Measurements from ENCODE around the gene SESN3. TPM values are rescaled to one million over a fixed set of nuclear protein-coding genes. Genes with fewer than 3 reads are reported as not detected.

SESN3 gene
- total RNA-seq, 1 experiment from 2014 or later, result 34.9 TPM

DNA sequence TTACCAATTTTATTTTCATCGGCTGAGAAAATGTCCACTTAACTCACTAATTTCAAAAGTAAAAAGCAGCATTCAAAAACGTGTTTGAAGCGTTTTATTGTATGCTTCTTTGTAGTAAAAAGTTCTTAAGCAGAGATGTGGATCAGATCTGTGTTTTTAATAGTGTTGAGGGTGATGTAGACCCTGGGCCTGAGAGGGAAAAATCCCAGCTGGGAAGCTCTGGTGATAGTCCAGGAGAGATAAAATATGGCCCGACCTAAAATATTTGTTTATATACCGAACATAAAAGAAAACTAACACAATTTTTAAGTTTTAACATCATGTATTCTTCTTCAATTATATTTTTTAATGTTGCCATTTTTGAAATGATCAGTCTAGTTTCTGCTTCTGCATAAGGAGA lies 35.2 kb downstream of the SESN3 start (continued):
- TF ChIP-seq, protein P1, sequence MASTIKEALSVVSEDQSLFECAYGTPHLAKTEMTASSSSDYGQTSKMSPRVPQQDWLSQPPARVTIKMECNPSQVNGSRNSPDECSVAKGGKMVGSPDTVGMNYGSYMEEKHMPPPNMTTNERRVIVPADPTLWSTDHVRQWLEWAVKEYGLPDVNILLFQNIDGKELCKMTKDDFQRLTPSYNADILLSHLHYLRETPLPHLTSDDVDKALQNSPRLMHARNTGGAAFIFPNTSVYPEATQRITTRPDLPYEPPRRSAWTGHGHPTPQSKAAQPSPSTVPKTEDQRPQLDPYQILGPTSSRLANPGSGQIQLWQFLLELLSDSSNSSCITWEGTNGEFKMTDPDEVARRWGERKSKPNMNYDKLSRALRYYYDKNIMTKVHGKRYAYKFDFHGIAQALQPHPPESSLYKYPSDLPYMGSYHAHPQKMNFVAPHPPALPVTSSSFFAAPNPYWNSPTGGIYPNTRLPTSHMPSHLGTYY (CRISPR knock-in tag; IDR thresholded peaks at IDR 0.05), result no peak
- TF ChIP-seq, protein P2, sequence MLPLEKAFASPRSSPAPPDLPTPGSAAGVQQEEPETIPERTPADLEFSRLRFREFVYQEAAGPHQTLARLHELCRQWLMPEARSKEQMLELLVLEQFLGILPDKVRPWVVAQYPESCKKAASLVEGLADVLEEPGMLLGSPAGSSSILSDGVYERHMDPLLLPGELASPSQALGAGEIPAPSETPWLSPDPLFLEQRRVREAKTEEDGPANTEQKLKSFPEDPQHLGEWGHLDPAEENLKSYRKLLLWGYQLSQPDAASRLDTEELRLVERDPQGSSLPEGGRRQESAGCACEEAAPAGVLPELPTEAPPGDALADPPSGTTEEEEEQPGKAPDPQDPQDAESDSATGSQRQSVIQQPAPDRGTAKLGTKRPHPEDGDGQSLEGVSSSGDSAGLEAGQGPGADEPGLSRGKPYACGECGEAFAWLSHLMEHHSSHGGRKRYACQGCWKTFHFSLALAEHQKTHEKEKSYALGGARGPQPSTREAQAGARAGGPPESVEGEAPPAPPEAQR (CRISPR knock-in tag; IDR thresholded peaks at IDR 0.05), result no peak
- no peak for TF ChIP-seq ZNF121 (CRISPR knock-in tag; IDR thresholded peaks at IDR 0.05)
- TF ChIP-seq MXD4 (CRISPR knock-in tag; IDR thresholded peaks at IDR 0.05; ENCODE audit: borderline replicate concordance), result no peak
- TF ChIP-seq, protein P3, sequence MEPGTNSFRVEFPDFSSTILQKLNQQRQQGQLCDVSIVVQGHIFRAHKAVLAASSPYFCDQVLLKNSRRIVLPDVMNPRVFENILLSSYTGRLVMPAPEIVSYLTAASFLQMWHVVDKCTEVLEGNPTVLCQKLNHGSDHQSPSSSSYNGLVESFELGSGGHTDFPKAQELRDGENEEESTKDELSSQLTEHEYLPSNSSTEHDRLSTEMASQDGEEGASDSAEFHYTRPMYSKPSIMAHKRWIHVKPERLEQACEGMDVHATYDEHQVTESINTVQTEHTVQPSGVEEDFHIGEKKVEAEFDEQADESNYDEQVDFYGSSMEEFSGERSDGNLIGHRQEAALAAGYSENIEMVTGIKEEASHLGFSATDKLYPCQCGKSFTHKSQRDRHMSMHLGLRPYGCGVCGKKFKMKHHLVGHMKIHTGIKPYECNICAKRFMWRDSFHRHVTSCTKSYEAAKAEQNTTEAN (CRISPR knock-in tag; IDR thresholded peaks at IDR 0.05), result no peak
- TF ChIP-seq ZNF317 (CRISPR knock-in tag; IDR thresholded peaks at IDR 0.05; ENCODE audit: borderline replicate concordance, low read depth), result no peak
- no peak for TF ChIP-seq ETV6 (CRISPR knock-in tag; IDR thresholded peaks at IDR 0.05)
- no peak for TF ChIP-seq SOX15 (CRISPR knock-in tag; IDR thresholded peaks at IDR 0.05)
- TF ChIP-seq, protein P4, sequence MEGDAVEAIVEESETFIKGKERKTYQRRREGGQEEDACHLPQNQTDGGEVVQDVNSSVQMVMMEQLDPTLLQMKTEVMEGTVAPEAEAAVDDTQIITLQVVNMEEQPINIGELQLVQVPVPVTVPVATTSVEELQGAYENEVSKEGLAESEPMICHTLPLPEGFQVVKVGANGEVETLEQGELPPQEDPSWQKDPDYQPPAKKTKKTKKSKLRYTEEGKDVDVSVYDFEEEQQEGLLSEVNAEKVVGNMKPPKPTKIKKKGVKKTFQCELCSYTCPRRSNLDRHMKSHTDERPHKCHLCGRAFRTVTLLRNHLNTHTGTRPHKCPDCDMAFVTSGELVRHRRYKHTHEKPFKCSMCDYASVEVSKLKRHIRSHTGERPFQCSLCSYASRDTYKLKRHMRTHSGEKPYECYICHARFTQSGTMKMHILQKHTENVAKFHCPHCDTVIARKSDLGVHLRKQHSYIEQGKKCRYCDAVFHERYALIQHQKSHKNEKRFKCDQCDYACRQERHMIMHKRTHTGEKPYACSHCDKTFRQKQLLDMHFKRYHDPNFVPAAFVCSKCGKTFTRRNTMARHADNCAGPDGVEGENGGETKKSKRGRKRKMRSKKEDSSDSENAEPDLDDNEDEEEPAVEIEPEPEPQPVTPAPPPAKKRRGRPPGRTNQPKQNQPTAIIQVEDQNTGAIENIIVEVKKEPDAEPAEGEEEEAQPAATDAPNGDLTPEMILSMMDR (IDR thresholded peaks at IDR 0.05), result no peak
- TF ChIP-seq NFE2L1 (CRISPR knock-in tag; IDR thresholded peaks at IDR 0.05), result no peak
- TF ChIP-seq IRF2 (CRISPR knock-in tag; IDR thresholded peaks at IDR 0.05; ENCODE audit: borderline replicate concordance, low read depth), result no peak
- TF ChIP-seq, protein P5, sequence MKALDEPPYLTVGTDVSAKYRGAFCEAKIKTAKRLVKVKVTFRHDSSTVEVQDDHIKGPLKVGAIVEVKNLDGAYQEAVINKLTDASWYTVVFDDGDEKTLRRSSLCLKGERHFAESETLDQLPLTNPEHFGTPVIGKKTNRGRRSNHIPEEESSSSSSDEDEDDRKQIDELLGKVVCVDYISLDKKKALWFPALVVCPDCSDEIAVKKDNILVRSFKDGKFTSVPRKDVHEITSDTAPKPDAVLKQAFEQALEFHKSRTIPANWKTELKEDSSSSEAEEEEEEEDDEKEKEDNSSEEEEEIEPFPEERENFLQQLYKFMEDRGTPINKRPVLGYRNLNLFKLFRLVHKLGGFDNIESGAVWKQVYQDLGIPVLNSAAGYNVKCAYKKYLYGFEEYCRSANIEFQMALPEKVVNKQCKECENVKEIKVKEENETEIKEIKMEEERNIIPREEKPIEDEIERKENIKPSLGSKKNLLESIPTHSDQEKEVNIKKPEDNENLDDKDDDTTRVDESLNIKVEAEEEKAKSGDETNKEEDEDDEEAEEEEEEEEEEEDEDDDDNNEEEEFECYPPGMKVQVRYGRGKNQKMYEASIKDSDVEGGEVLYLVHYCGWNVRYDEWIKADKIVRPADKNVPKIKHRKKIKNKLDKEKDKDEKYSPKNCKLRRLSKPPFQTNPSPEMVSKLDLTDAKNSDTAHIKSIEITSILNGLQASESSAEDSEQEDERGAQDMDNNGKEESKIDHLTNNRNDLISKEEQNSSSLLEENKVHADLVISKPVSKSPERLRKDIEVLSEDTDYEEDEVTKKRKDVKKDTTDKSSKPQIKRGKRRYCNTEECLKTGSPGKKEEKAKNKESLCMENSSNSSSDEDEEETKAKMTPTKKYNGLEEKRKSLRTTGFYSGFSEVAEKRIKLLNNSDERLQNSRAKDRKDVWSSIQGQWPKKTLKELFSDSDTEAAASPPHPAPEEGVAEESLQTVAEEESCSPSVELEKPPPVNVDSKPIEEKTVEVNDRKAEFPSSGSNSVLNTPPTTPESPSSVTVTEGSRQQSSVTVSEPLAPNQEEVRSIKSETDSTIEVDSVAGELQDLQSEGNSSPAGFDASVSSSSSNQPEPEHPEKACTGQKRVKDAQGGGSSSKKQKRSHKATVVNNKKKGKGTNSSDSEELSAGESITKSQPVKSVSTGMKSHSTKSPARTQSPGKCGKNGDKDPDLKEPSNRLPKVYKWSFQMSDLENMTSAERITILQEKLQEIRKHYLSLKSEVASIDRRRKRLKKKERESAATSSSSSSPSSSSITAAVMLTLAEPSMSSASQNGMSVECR (CRISPR knock-in tag; IDR thresholded peaks at IDR 0.05; ENCODE audit: borderline replicate concordance), result no peak
- TF ChIP-seq, protein P6, sequence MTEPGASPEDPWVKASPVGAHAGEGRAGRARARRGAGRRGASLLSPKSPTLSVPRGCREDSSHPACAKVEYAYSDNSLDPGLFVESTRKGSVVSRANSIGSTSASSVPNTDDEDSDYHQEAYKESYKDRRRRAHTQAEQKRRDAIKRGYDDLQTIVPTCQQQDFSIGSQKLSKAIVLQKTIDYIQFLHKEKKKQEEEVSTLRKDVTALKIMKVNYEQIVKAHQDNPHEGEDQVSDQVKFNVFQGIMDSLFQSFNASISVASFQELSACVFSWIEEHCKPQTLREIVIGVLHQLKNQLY (CRISPR knock-in tag; IDR thresholded peaks at IDR 0.05), result no peak

DNA sequence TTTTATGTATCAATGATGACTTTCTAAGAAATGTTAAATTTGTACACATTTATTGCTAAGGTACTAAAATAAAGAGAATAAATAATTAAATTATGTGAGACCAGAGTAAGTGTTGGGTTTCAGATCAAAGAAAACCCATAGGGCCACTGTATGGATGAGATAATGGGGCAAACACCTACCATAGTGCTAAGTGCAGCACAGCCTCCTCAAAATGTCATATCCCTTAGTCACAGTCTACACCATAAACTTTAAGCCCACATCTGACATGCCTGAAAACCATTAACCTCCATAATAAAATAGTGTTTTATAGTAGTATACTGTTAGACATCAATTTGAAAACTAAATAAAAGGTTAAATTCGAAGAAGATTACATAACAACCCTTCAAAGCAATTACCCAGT lies 37.5 kb downstream of the SESN3 start:
- Mint-ChIP-seq H3K27me3 (ENCODE audit: low read depth) (no peaks in the 10 kb centered on the region), H3K9me3 (no peaks in the 10 kb centered on the region), H3K36me3 (peaks cover 12% of the 10 kb centered on the region), H3K4me1 (peaks cover 12% of the 10 kb centered on the region), H3K4me3 (no peak overlapping the region), H3K27ac (no peak overlapping the region)
- DNase-seq (ENCODE audit: low spot score) (no peak), ATAC-seq (no peak)
- POLR2A ChIA-PET, result no interaction called here
- CTCF ChIA-PET, result no interaction called here
- no peak for TF ChIP-seq OVOL2 (CRISPR knock-in tag; IDR thresholded peaks at IDR 0.05; ENCODE audit: borderline replicate concordance)
- TF ChIP-seq ZNF317 (CRISPR knock-in tag; IDR thresholded peaks at IDR 0.05; ENCODE audit: borderline replicate concordance, low read depth), result no peak
- TF ChIP-seq CREB1 (CRISPR knock-in tag; IDR thresholded peaks at IDR 0.05), result no peak
- TF ChIP-seq, protein P7, sequence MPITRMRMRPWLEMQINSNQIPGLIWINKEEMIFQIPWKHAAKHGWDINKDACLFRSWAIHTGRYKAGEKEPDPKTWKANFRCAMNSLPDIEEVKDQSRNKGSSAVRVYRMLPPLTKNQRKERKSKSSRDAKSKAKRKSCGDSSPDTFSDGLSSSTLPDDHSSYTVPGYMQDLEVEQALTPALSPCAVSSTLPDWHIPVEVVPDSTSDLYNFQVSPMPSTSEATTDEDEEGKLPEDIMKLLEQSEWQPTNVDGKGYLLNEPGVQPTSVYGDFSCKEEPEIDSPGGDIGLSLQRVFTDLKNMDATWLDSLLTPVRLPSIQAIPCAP (CRISPR knock-in tag; IDR thresholded peaks at IDR 0.05), result no peak
- TF ChIP-seq, protein P5 (CRISPR knock-in tag; IDR thresholded peaks at IDR 0.05; ENCODE audit: borderline replicate concordance), result no peak
- TF ChIP-seq, protein P2 (CRISPR knock-in tag; IDR thresholded peaks at IDR 0.05), result no peak
- TF ChIP-seq KAT7 (CRISPR knock-in tag; IDR thresholded peaks at IDR 0.05; ENCODE audit: borderline replicate concordance), result no peak

All from WTC11 (cell line).